GM13976 (cell line): ENCODE results near the gene CRACR2A.

Experiments used
- DNase-seq: peaks from one replicate; pipeline ENCODE4 v3.0.0; 2012; ENCODE audit warnings: low spot score
- in situ Hi-C: fragments of 300-500 bp; cut with MboI; formaldehyde crosslinking; loops from one replicate; pipeline ENCODE4 v1.12.0; 2022; ENCODE audit warnings: low sequenced_read_pairs, mixed read lengths, inconsistent platforms; ENCODE audit not compliant: unreplicated experiment
- TF ChIP-seq, protein P1 (sequence below): IDR thresholded peaks from 2 replicates; pipeline ENCODE4 v1.5.1; 2012; ENCODE audit warnings: borderline replicate concordance, mild to moderate bottlenecking; ENCODE audit not compliant: insufficient read depth; ENCODE audit errors: extremely low read depth, missing control alignments, control extremely low read depth

The CRACR2A gene

GRCh38 chr12:3622021-3622821 is 130.7 kb downstream of the CRACR2A start:
- DNase-seq: no peak
- TF ChIP-seq, protein P1, sequence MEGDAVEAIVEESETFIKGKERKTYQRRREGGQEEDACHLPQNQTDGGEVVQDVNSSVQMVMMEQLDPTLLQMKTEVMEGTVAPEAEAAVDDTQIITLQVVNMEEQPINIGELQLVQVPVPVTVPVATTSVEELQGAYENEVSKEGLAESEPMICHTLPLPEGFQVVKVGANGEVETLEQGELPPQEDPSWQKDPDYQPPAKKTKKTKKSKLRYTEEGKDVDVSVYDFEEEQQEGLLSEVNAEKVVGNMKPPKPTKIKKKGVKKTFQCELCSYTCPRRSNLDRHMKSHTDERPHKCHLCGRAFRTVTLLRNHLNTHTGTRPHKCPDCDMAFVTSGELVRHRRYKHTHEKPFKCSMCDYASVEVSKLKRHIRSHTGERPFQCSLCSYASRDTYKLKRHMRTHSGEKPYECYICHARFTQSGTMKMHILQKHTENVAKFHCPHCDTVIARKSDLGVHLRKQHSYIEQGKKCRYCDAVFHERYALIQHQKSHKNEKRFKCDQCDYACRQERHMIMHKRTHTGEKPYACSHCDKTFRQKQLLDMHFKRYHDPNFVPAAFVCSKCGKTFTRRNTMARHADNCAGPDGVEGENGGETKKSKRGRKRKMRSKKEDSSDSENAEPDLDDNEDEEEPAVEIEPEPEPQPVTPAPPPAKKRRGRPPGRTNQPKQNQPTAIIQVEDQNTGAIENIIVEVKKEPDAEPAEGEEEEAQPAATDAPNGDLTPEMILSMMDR: no peak

DNA sequence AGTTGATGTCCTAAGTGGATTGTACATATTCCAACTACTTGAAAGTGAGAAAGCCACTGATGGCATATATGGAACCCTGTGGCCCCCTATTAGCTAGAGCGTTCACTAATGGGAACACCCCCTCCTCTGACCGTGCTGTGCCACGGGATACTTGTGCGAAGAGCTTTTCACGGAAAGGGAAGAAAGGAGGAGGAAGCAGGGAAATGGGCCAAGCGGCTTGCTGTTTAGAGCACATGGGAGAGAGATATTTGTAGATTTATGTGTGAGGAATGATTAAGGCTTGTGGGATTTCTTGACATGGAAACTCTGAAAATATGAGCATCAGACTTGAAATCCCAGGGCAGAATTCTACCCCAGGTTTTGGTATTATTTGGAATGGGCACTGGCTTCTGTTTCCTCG is 132.1 kb downstream of the CRACR2A start:
- TF ChIP-seq, protein P1: no peak
- in situ Hi-C loops: no loop called here
- DNase-seq: no peak

More at GRCh38 chr12:3622021-3622821, 130.7 kb downstream of the CRACR2A start:
- in situ Hi-C loops: no loop called here

GRCh38 chr12:3617565-3617964 is 135.3 kb downstream of the CRACR2A start:
- DNase-seq: no peak
- TF ChIP-seq, protein P1: no peak

DNA sequence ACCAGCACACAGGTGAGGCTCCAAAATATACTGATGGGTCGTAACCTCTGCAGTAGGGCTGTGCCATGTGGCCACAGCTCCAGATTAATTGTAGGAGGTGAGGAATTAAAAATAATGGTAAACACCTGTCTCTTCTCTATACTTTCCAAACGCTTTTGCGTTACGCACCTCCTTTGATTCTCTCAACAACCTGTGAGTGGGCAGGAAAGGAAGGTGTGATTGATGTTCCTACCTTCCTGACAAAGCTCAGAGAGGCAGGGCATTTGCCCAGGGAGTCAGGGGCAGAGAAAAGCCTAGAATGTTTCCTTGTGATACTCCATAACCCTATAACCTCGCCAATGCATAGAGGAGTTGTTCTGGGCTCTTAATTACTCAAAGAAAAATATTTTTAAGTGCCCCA is 137.0 kb downstream of the CRACR2A start:
- no peak for DNase-seq
- in situ Hi-C loops: no loop called here
- TF ChIP-seq, protein P1: no peak

More at GRCh38 chr12:3617565-3617964, 135.3 kb downstream of the CRACR2A start:
- in situ Hi-C loops: no loop called here

GRCh38 chr12:3614806-3615466 is 138.0 kb downstream of the CRACR2A start:
- in situ Hi-C loops: no loop called here
- TF ChIP-seq, protein P1: no peak
- no peak for DNase-seq

DNA sequence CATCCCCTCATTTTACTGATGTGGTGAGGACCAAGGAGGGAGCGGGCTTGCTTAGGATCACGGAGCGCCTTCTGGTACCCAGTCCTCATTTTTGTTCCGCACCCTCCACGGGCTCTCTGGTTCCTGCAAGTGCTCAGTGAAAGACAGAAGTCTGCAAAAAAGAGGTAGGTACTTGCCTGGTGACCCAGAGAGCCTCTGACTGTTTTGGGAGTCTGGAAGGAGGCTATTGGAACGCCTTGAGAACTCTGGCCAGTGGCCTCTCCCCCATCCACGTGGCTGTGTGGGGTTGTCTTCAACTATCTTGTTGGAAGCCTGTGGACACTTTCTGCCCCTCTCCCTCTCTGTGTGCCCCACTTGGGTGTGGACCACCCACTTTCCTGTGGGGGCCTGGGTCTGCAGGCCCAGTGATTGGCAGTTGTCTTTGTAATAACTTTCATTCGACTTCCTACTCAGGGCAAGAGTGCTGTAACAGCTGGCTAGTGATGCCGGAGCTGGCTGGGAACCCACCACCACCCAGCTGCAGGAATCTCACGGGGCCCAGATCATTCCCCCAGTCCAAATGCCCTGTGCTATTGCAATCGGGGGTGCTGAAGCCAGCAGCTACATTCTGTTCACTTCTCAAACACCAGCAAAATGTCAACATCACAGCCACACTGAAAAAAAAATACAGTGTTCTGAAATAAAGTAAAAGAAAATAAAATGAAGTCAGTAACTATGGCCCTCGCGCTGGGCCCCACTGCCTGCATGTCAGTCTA is 139.1 kb downstream of the CRACR2A start:
- in situ Hi-C loops: no loop called here
- TF ChIP-seq, protein P1: no peak
- DNase-seq: no peak
